ENCODE data around the gene TRIM51G.
"Not testable (repeated sequence)": the region's sequence is repeated elsewhere in the genome, so short reads cannot be mapped to it uniquely, and the experiment has no call there.

TRIM51G gene

GRCh38 chr11:48983785-48984184, at the start of gene TRIM51G:
TRIM51G (minus strand) TSS chr11:48983885; CDS start chr11:48981695, 2,190 bp downstream.
- not testable (repeated sequence) for DNase-seq

- not testable (repeated sequence) for DNase-seq
Observed at GRCh38 chr11:49028523-49028922, 44.8 kb upstream of the TRIM51G start, which contains the start of gene TRIM49B. TRIM49B (plus strand) TSS chr11:49028823; CDS start chr11:49031600, 2,777 bp downstream.

GRCh38 chr11:48968592-48968991, 15.1 kb downstream of the TRIM51G start:
- not testable (repeated sequence) for DNase-seq

GRCh38 chr11:48955315-48956049, 28.2 kb downstream of the TRIM51G start:
- DNase-seq = not testable (repeated sequence)

GRCh38 chr11:48945796-48946195, 37.9 kb downstream of the TRIM51G start:
- not testable (repeated sequence) for DNase-seq
